Adrenal gland (tissue), 12 donors: ENCODE data around the gene SLC6A13. TPM values are rescaled to one million over a fixed set of nuclear protein-coding genes. Genes with fewer than 3 reads are reported as not detected.
"Not testable (repeated sequence)": the region's sequence is repeated elsewhere in the genome, so short reads cannot be mapped to it uniquely, and the experiment has no call there.

Experiments used
- DNase-seq, 7 donors: peaks; one replicate each; pipeline ENCODE4 v3.0.0-alpha.2; 2019 to 2020
- H3K27ac ChIP-seq, 5 donors: fragments of 200-600 bp; sonication (generic) in 4 of 5; 1 replicate in 3 of 5; 2 replicates in 2 of 5; pipeline versions ENCODE4 v1.5.1 to v1.8.0; 2016 to 2020; ENCODE audit warnings: mild to moderate bottlenecking in 1 of 5
- H3K27me3 ChIP-seq: fragments of 200-600 bp; 2 replicates; pipeline ENCODE4 v1.8.0; 2021
- H3K36me3 ChIP-seq, 2 donors: fragments of 200-600 bp; replicated peaks in 1 of 2; 1 replicate in 1 of 2; 2 replicates in 1 of 2; pipeline versions ENCODE4 v1.5.1 to v1.8.0; 2018 to 2022
- H3K4me1 ChIP-seq, 2 donors: fragments of 200-600 bp; replicated peaks in 1 of 2; 1 replicate in 1 of 2; 2 replicates in 1 of 2; pipeline versions ENCODE4 v1.5.1 to v1.8.0; 2018 to 2021
- H3K4me3 ChIP-seq, 4 donors: fragments of 200-600 bp; sonication (generic) in 3 of 4; one replicate each; pipeline ENCODE4 v1.5.1; 2016 to 2018
- H3K9me3 ChIP-seq, 3 donors: fragments of 200-600 bp; sonication (generic) in 1 of 3; replicated peaks in 1 of 3; 1 replicate in 2 of 3; 2 replicates in 1 of 3; pipeline versions ENCODE4 v1.5.1 to v1.8.0; 2016 to 2021
- POLR2A ChIP-seq, 2 donors: fragments of 450-650 bp; IDR thresholded peaks; one replicate each; pipeline ENCODE4 v1.6.1; 2017; ENCODE audit warnings: antibody characterized with exemption in 2 of 2, mild to moderate bottlenecking in 2 of 2, moderate library complexity in 1 of 2
- WGBS, 4 donors: extraction: QIAGEN DNeasy Blood & Tissue Kit in 2 of 4; methylation state at CpG; one replicate each; pipeline versions ENCODE4 v1.1.5 to v1.1.7; 2013 to 2017; 5-methylcytosine and 5-hydroxymethylcytosine counted together
- intact Hi-C, 2 donors: fragments of 100-400 bp; cut with DNase I; formaldehyde crosslinking; loops; one replicate each; pipeline versions ENCODE4 v1.14.1 to v1.15.0; 2022 to 2023
- polyA plus RNA-seq, 3 donors: library from polyadenylated mRNA; stranded (reverse); fragments of 200-250 nt in 2 of 3; fragments of 350-450 nt in 1 of 3; fragmentation: Illumina TruSeq in 1 of 3; extraction: RNeasy Lipid Tissue Mini Kit (QIAGEN cat#74804) in 1 of 3; gene quantifications; one replicate each; pipeline ENCODE4 v1.2.3, GENCODE V29; 2013 to 2014
- total RNA-seq, 9 donors: library from RNA; depleted of rRNA in 4 of 9; stranded (reverse); fragments of >200 nt in 4 of 9; fragments of 120-200 nt in 1 of 9; fragmentation: NEBNext Ultra II Directional in 1 of 9; extraction: Animal tissue kit (Norgen Biotek cat#: 25700) in 1 of 9; gene quantifications; one replicate each; pipeline versions ENCODE4 v1.1.0 to v1.2.4, GENCODE V29; 2013 to 2023
- TF ChIP-seq, protein P1 (sequence below), 6 experiments: fragments of 450-650 bp in 4 of 6; fragments of 200-600 bp in 2 of 6; sonication (generic) in 1 of 6; IDR thresholded peaks; 1 replicate in 5 of 6; 2 replicates in 1 of 6; pipeline versions ENCODE4 v1.5.1 to v1.8.0; 2016 to 2021; ENCODE audit warnings: antibody characterized with exemption in 6 of 6, mild to moderate bottlenecking in 2 of 6, moderate library complexity in 1 of 6
- donor health status: healthy with polysubstance abuse.
- donor health status: Bipolar disorder and iron deficiency.
- donor health status: DM: yes; HTN: yes; CAD: no.
- donor health status: DM: no; HTN: no; CAD: no.
- donor health status: DM: no; HTN: no; CAD: no.
- donor health status: DM: yes; HTN: yes; CAD: no.

SLC6A13 gene
- total and polyA plus RNA-seq, 12 donors, result 0.22 to 1.0 (median 0.64) TPM; not detected in 6

DNA sequence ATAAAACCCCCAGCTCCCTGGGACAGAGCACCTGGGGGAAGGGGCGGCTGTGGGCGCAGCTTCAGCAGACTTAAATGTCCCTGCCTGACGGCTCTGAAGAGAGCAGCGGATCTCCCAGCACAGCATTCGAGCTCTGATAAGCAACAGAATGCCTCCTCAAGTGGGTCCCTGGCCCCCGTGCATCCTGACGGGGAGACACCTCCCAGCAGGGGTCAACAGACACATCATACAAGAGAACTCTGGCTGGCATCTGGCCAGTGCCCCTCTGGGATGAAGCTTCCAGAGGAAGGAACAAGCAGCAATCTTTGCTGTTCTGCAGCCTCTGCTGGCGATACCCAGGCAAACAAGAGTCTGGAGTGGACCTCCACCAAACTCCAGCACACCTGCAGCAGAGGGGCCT lies 35.4 kb upstream of the SLC6A13 start:
- H3K27ac ChIP-seq, H3K27me3 ChIP-seq, DNase-seq, H3K4me3 ChIP-seq, H3K9me3 ChIP-seq, H3K4me1 ChIP-seq, intact Hi-C loops: not testable (repeated sequence)
- H3K36me3 ChIP-seq, result peaks cover 0 to 50% of the 10 kb centered on the region in 2 donors
- 87 to 95% (median 94%) methylated on average over 8 of the region's 8 CpGs for WGBS, 4 donors

DNA sequence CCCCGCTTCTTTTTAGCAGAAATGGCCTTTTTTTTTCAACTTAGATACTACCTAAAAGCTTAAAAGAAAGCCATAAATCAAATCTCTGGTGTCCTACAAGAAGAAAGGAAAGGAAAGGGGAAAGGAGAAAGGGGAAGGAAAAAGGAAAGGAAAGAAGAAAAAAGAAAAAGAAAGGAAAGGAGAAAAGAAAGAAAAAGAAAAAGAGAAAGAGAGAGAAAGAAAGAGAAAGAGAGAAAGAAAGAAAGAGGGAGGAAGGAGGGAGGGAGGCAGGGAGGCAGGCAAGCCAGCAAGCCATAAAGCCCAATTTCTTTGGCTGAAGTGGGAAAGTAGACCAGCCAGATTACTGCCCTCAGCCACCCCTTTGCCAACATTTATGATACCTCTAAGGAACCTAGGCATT lies 32.5 kb upstream of the SLC6A13 start:
- intact Hi-C loops, result no loop called here
- peaks cover 0 to 69% of the 10 kb centered on the region in 2 donors for H3K36me3 ChIP-seq
- H3K27ac ChIP-seq, result no peak overlapping the region
- no peaks in the 10 kb centered on the region for H3K9me3 ChIP-seq
- TF ChIP-seq, protein P1, sequence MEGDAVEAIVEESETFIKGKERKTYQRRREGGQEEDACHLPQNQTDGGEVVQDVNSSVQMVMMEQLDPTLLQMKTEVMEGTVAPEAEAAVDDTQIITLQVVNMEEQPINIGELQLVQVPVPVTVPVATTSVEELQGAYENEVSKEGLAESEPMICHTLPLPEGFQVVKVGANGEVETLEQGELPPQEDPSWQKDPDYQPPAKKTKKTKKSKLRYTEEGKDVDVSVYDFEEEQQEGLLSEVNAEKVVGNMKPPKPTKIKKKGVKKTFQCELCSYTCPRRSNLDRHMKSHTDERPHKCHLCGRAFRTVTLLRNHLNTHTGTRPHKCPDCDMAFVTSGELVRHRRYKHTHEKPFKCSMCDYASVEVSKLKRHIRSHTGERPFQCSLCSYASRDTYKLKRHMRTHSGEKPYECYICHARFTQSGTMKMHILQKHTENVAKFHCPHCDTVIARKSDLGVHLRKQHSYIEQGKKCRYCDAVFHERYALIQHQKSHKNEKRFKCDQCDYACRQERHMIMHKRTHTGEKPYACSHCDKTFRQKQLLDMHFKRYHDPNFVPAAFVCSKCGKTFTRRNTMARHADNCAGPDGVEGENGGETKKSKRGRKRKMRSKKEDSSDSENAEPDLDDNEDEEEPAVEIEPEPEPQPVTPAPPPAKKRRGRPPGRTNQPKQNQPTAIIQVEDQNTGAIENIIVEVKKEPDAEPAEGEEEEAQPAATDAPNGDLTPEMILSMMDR (IDR thresholded peaks at IDR 0.05), result no peak
- TF ChIP-seq POLR2A (IDR thresholded peaks at IDR 0.05), result no peak
- WGBS, 4 donors, result 90 to 97% (median 94%) methylated on average over 1 of the region's 1 CpG
- H3K4me3 ChIP-seq, result no peak overlapping the region
- H3K27me3 ChIP-seq, result no peaks in the 10 kb centered on the region
- no peak for DNase-seq
- H3K4me1 ChIP-seq, result no peaks in the 10 kb centered on the region

DNA sequence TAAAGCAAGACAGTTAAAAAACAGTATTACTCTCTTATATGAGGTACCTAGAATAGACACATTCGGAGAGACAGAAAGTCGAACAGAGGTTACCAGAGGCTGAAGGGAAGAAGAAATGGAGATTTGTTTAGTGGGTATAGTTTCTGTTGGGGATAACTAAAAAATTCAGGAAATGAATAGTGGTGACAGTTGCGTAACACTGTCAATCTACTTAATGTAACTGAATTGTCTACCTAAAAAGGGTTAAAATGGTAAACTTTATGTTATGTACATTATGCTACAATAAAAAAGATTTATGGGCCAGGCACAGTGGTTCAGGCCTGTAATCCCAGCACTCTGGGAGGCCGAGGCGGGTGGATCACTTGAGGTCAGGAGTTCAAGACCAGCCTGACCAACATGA lies 30.6 kb upstream of the SLC6A13 start:
- TF ChIP-seq POLR2A (IDR thresholded peaks at IDR 0.05), result no peak
- TF ChIP-seq, protein P1 (IDR thresholded peaks at IDR 0.05), result no peak
- no peak for DNase-seq
- H3K4me3 ChIP-seq, result no peak overlapping the region
- peaks cover 0 to 62% of the 10 kb centered on the region in 2 donors for H3K36me3 ChIP-seq
- WGBS, 4 donors, result 78 to 87% (median 86%) methylated on average over 5 of the region's 5 CpGs
- H3K9me3 ChIP-seq, result no peaks in the 10 kb centered on the region
- no peak overlapping the region for H3K27ac ChIP-seq
- intact Hi-C loops, result no loop called here
- no peaks in the 10 kb centered on the region for H3K27me3 ChIP-seq
- H3K4me1 ChIP-seq, result peaks cover 6 to 9% of the 10 kb centered on the region in 2 donors

DNA sequence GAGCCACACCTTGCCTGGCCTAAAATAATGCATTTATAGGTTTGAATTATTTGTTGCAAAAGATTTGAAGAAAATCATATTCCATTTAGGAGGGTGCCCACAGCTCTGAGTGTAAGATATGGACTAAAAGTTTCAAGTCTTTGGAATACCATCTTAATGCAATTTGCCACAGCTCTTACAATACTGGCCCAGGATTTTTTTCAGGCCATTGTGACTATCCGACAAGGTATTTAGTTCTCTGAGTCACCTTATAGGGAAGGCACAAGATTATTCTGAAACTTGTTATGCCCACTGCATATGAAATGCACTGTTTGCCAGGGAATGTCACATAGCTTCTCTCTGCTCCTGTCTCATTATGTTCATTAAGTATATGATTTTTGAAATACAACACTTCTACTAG lies 29.6 kb upstream of the SLC6A13 start:
- Histone ChIP-seq H3K27me3 (no peaks in the 10 kb centered on the region), H3K4me1 (peaks cover 6 to 9% of the 10 kb centered on the region in 2 donors), H3K27ac (no peak overlapping the region), H3K9me3 (no peaks in the 10 kb centered on the region), H3K36me3 (peaks cover 0 to 53% of the 10 kb centered on the region in 2 donors), H3K4me3 (no peak overlapping the region)
- WGBS, 4 donors, result 81 to 93% (median 87%) methylated on average over 1 of the region's 1 CpG
- TF ChIP-seq, protein P1 (IDR thresholded peaks at IDR 0.05), result no peak
- TF ChIP-seq POLR2A (IDR thresholded peaks at IDR 0.05), result no peak
- intact Hi-C loops, result no loop called here
- no peak for DNase-seq

DNA sequence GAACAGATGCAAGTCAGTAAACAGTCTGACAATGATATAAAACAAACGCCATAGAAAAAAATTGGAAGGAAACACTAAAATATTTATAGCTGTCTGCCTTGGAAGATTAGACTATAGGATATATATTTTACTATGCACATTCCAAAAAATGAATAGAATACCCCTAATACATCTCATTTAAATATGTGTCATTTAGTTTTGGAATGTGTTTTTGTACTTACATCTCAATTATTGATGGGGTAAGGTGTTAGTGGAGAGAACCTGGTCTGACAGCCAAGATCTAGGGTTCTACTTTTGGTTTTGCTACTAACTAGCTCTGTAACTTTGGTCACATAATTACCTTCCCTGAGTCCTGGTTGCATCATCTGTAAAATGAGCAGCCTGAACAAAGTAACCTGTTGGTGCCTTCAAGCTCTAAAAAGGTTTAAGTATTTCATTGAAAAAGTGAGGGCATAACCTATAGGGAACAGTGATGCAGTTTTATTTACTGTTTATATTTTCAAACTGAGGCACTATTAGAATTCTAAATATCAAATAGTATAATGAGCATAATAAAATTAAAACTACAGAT lies 28.6 kb upstream of the SLC6A13 start:
- H3K27ac ChIP-seq, result no peak overlapping the region
- peaks cover 0 to 43% of the 10 kb centered on the region in 2 donors for H3K36me3 ChIP-seq
- intact Hi-C loops, result no loop called here
- TF ChIP-seq, protein P1 (IDR thresholded peaks at IDR 0.05), result no peak
- no peak for TF ChIP-seq POLR2A (IDR thresholded peaks at IDR 0.05)
- no peaks in the 10 kb centered on the region for H3K27me3 ChIP-seq
- no peak overlapping the region for H3K4me3 ChIP-seq
- DNase-seq, result no peak
- 78 to 91% (median 88%) methylated on average over 1 of the region's 1 CpG for WGBS, 4 donors
- no peaks in the 10 kb centered on the region for H3K9me3 ChIP-seq
- H3K4me1 ChIP-seq, result peaks cover 6 to 9% of the 10 kb centered on the region in 2 donors
